NCI-H2029 (cell line): ENCODE data around the gene RCAN2.

ENCODE experiments used
- DNase-seq: peaks from one replicate; lab custom pipeline; 2025; lab: John Stamatoyannopoulos, UW

The RCAN2 gene

DNA sequence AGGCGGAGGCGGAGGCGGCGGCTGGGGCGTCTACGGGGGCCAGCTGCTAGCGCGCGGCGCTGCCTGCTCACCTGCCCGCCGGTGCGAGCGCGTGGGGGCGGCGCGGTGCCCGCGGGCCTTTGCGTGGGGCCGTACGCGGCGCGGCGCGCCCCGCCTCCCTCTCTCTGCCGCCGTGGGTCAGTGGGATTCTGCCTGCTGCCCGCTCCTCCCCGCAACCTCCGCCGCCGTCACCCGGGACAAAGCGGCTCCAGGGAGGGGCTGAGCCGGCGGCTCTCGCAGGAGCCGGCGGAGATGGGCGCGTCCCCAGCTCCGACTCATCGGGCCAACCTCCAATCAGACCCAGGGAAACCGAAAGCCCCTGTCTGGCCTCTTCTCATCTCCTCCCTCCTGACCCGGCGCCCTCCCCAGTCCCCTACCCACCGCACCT lies at the start of gene RCAN2:
Gene RCAN2, minus strand, starts transcription at position 249 of the 427 bp plus-strand sequence.
- peak; percentile 35 for DNase-seq

DNA sequence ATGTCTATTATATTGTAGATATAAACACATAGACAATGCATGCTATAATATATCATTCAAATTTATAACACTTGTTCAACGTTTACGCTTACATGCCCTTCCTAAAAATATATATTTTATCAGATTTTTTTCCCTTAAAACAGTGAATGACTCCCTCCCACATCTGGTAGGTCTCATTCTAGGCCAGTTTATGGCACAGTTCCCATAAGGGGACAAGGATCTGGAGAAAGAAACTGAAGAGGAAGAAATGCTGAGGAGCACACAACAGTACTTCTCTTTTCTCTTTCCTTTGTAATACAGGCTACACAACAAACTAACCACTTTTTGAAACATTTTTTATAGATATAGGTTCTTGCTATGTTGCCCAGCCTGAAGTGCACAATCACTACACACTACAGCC lies 48.6 kb upstream of the RCAN2 start:
- DNase-seq, result no peak

- DNase-seq, result no peak
Observed at GRCh38 chr6:46538800-46539480, 47.7 kb upstream of the RCAN2 start.

DNA sequence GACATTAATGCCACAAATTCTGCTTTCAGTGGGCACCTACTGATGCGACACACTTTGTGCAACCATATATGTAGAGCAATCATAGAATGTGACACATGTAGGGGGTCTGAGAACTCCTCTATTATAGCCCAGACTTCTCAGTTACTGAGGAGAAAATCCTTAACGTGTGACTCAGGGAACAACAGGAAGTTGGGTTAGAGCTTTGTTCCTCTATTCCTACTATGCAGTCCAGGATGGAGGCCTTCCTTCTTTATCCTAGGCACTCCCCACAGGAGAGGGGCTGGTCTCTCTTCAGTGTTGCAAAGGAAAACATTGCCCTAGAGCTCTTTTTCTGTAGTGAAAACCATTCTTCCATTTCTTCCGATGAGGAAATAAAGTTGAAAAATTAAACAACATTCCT lies 39.6 kb upstream of the RCAN2 start:
- no peak for DNase-seq

- no peak for DNase-seq
Observed at GRCh38 chr6:46528961-46529750, 37.9 kb upstream of the RCAN2 start.

GRCh38 chr6:46526607-46527006 lies 35.4 kb upstream of the RCAN2 start:
- no peak for DNase-seq

DNA sequence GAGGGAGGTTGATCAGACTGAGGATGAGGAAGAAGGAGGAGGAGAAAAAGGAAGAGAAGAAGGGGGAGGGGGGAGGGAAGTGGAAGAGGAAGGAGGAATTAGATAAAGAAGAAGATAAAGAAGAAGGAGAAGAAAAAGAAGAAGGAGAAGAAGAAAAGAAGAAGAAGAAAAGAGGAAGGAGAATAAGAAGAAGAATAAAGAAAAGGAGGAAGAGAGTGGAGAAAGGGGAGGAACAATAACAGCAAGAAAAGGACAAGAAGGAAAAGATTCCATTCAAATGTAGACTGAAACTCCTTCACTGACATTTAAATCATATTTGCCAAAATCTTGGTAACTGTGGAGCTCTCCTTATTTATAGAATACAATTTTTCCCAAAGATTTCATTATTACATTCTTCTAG lies 34.3 kb upstream of the RCAN2 start:
- no peak for DNase-seq

- DNase-seq, result no peak
Observed at GRCh38 chr6:46521464-46521971, 30.3 kb upstream of the RCAN2 start.

GRCh38 chr6:46517202-46517601 lies 26.0 kb upstream of the RCAN2 start:
- DNase-seq, result no peak

DNA sequence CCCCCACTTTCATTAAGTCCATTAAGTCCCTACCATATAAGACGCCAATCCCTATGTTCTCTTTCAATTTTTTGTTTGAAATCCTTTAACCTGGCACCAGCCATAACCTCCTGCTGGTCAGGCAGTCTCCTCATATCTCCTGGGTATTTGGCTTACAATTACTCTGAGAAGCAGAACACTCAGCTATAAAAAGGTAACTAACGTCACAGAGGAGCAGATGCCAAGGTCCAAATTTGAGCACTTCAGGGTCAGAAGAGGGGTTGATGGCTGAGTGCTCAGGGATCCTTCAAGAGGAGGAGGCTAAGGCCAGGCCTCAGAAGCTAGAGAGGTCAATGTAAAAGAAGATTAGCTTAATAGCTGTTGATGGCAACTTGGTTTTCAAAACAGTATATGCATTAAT lies 22.3 kb upstream of the RCAN2 start:
- DNase-seq, result no peak

DNA sequence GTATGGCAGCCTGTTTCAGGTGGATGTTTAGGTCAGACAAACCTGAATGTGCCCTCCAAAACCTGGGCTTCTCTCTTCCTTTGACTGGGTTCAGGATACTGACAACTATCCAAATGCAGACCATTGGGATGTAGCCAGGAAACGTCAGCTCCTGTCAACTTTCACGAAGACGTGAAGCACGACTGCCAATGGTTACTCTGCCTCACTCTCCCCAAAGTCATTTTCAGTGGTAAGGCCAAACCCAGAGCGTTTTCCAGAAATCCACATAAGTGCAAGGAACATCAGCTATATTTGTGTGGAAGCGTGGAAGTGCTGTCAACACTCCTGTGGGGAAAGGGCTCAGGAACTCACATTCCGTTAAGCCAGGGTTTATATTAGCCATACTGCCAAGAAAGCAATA lies 20.1 kb upstream of the RCAN2 start:
- DNase-seq, result no peak

DNA sequence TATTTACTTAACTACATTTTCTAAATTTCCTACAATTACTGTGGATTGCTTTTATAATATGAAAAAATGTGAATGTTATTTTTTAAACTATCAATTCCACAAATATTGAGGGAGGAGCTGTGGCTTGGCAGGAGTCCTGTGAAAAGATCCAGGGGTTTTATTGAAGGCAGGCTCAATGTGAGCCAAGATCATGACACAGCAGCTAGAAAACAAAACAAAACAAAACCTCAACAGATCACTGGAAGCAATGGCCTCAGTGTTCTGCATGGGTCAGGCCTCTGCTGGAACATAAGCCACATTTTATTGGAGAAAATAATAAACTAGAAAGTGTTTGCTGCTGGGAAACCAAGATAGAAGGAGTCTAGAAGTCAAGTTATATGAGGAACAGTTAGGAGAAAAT lies 19.4 kb upstream of the RCAN2 start:
- no peak for DNase-seq

GRCh38 chr6:46509981-46510510 lies 18.8 kb upstream of the RCAN2 start:
- DNase-seq, result no peak

- DNase-seq, result no peak
Observed at GRCh38 chr6:46509063-46509462, 17.8 kb upstream of the RCAN2 start.

- no peak for DNase-seq
Observed at GRCh38 chr6:46507426-46507825, 16.2 kb upstream of the RCAN2 start.

GRCh38 chr6:46505693-46506512 lies 14.7 kb upstream of the RCAN2 start:
- no peak for DNase-seq

DNA sequence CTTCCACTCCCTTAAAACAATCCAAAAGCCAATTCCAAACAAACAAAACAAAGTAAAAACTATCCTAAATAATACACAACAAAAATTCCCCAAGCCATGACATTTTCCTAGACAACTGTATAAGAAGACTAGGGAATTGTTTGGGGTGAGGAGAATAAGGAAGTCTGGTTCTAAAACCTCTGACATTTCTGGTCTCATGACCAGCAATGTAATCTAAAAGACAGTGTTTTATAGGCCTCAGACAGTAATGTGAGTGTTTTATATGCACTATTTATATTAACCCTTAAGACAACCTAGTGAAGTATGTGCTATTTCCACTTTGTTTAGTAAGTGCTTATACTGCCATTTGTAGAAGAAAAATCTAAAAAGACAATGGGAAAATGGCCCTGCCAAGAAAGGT lies 13.0 kb upstream of the RCAN2 start:
- DNase-seq, result no peak

- DNase-seq, result no peak
Observed at GRCh38 chr6:46502486-46503119, 11.4 kb upstream of the RCAN2 start.

- DNase-seq, result no peak
Observed at GRCh38 chr6:46501136-46502089, 10.2 kb upstream of the RCAN2 start.

GRCh38 chr6:46500382-46500781 lies 9.1 kb upstream of the RCAN2 start:
- no peak for DNase-seq
